ENCODE results near the gene PAK4.

DNA sequence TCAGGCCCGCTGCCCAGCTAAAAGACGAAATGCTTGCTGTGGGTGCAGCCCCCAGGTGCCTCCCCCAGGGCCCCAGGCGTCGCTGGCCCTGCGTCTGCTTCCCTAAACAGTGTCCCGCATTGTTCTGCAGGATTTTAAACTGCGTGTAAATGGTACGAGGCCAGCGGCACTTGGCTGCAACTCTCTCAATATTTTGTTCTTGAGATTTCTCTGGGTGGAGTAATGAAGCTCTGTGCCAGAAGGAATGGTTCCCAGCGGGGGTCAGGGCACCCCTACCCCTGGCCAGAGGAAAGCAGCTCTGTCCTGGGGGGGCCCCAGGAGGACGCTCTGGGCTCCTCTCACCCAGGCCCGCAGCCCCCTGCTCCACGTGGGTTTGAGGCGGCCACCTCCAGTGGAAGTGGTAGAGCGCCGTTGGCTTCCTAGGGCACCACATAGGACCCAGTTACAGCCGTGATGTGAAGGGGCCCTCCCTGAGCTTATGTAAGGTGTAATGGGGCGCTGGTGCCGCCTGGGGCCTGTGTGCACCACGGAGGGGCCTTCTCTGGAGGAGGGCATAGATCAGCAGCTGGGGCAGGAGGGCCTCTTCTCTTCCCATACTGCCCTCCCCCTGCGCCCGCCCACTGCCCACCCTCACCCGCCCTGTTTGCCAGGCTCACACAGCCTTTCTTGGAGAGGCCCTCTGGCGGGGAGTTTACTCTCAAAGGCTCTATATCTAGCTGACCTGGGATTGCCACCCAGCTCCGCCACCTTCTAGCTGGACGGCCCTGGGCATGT is 19.8 kb downstream of the PAK4 start:
- TF ChIP-seq, protein P1, sequence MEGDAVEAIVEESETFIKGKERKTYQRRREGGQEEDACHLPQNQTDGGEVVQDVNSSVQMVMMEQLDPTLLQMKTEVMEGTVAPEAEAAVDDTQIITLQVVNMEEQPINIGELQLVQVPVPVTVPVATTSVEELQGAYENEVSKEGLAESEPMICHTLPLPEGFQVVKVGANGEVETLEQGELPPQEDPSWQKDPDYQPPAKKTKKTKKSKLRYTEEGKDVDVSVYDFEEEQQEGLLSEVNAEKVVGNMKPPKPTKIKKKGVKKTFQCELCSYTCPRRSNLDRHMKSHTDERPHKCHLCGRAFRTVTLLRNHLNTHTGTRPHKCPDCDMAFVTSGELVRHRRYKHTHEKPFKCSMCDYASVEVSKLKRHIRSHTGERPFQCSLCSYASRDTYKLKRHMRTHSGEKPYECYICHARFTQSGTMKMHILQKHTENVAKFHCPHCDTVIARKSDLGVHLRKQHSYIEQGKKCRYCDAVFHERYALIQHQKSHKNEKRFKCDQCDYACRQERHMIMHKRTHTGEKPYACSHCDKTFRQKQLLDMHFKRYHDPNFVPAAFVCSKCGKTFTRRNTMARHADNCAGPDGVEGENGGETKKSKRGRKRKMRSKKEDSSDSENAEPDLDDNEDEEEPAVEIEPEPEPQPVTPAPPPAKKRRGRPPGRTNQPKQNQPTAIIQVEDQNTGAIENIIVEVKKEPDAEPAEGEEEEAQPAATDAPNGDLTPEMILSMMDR (IDR thresholded peaks at IDR 0.05; ENCODE audit: insufficient read depth, low read length, poor library complexity, severe bottlenecking), result no peak
- TF ChIP-seq EZH2phosphoT487 (conservative IDR thresholded peaks at IDR 0.05; ENCODE audit: low read length), result no peak

All from SU-DHL-6 (cell line).